Measurements from ENCODE around the gene GPR17. TPM values are rescaled to one million over a fixed set of nuclear protein-coding genes. Genes with fewer than 3 reads are reported as not detected.

Gene GPR17
- total and polyA plus RNA-seq, 2 donors (not counting 1 experiment from before 2014, with no cell fraction given), result 0.06 TPM; not detected in 1

DNA sequence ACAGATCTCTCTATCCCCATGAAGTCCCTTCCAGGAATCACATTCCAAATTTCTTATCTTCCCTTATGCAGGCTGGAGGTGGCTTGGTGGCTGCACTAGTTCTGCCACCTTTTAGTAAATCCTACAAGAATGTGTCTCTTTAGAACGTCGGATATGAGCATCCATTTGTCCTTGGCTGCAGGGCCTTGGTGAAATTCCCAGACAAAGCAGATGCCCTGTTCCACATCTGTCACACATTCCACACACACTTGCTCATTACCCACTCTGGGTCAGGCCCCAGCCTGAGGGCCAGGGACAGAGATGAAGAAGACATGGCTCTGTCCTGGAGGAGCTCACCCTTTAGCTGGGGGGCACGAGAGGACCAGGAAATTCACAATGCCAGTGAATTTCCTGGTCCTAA, 31.2 kb upstream of the GPR17 start:
- no peak for DNase-seq
- H3K9me3 Mint-ChIP-seq (ENCODE audit: insufficient read depth), result peaks cover 9% of the 10 kb centered on the region
- Histone ChIP-seq H3K9me3 (ENCODE audit: control extremely low read depth in 1 of 3, control insufficient read depth in 2 of 3, insufficient read depth in 1 of 3, low read length in 2 of 3) (peaks cover 0 to 28% (median 9%) of the 10 kb centered on the region in 3 donors), H3K36me3 (replicated peaks in 1 of 2; ENCODE audit: control extremely low read depth in 1 of 2, control insufficient read depth in 1 of 2, extremely low read depth in 1 of 2, insufficient read depth in 2 of 2, low read length in 1 of 2) (no peaks in the 10 kb centered on the region), H3K4me3 (ENCODE audit: control extremely low read depth in 1 of 5, extremely low read depth in 1 of 5, insufficient read depth in 1 of 5, low read depth in 2 of 5, low read length in 4 of 5) (no peak overlapping the region), H3K79me2 (ENCODE audit: control insufficient read depth, insufficient read depth, low read length) (no peaks in the 10 kb centered on the region), H3K27ac (ENCODE audit: low read length in 2 of 2) (no peak overlapping the region), H3K4me2 (replicated peaks; ENCODE audit: low read depth, low read length, poor library complexity, severe bottlenecking) (no peak overlapping the region), H3K27me3 (replicated peaks in 1 of 4; ENCODE audit: control extremely low read depth in 1 of 4, control insufficient read depth in 3 of 4, insufficient read depth in 4 of 4, low read length in 3 of 4) (peaks cover 0 to 3% (median 0%) of the 10 kb centered on the region in 4 experiments), H4K20me1 (ENCODE audit: control insufficient read depth, insufficient read depth, low read length, poor library complexity, severe bottlenecking) (no peaks in the 10 kb centered on the region), H2AFZ (ENCODE audit: insufficient read depth, low read depth, low read length, poor library complexity, severe bottlenecking) (no peak overlapping the region), H3K9ac (ENCODE audit: low read length) (no peak overlapping the region), H3K4me1 (ENCODE audit: control insufficient read depth in 2 of 2, insufficient read depth in 2 of 2, low read length in 2 of 2) (peaks cover 7 to 26% of the 10 kb centered on the region in 2 donors)
- ATAC-seq (ENCODE audit: low read depth), result no peak
- H3K4me3 Mint-ChIP-seq, result no peak overlapping the region
- no peaks in the 10 kb centered on the region for H3K27me3 Mint-ChIP-seq
- WGBS (ENCODE audit: insufficient coverage), result 96% methylated on average over 3 of the region's 3 CpGs
- POLR2A ChIA-PET, result no interaction called here
- CTCF ChIA-PET, result interaction anchor here (1.5 to 2.7 kb wide), 3 partner anchors 21 to 35 kb away, joined by 7 to 11 read pairs (median 7); no protein-coding TSS in a partner anchor
- H3K4me1 Mint-ChIP-seq, result peaks cover 43% of the 10 kb centered on the region
- no peak overlapping the region for H3K27ac Mint-ChIP-seq
- intact Hi-C loops (cut with micrococcal nuclease), result no loop called here
- TF ChIP-seq, protein P1, sequence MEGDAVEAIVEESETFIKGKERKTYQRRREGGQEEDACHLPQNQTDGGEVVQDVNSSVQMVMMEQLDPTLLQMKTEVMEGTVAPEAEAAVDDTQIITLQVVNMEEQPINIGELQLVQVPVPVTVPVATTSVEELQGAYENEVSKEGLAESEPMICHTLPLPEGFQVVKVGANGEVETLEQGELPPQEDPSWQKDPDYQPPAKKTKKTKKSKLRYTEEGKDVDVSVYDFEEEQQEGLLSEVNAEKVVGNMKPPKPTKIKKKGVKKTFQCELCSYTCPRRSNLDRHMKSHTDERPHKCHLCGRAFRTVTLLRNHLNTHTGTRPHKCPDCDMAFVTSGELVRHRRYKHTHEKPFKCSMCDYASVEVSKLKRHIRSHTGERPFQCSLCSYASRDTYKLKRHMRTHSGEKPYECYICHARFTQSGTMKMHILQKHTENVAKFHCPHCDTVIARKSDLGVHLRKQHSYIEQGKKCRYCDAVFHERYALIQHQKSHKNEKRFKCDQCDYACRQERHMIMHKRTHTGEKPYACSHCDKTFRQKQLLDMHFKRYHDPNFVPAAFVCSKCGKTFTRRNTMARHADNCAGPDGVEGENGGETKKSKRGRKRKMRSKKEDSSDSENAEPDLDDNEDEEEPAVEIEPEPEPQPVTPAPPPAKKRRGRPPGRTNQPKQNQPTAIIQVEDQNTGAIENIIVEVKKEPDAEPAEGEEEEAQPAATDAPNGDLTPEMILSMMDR (IDR thresholded peaks at IDR 0.05), result no peak
- no peak for TF ChIP-seq EZH2 (IDR thresholded peaks at IDR 0.05; ENCODE audit: borderline replicate concordance, insufficient read depth, low read depth, low read length, poor library complexity, severe bottlenecking)

DNA sequence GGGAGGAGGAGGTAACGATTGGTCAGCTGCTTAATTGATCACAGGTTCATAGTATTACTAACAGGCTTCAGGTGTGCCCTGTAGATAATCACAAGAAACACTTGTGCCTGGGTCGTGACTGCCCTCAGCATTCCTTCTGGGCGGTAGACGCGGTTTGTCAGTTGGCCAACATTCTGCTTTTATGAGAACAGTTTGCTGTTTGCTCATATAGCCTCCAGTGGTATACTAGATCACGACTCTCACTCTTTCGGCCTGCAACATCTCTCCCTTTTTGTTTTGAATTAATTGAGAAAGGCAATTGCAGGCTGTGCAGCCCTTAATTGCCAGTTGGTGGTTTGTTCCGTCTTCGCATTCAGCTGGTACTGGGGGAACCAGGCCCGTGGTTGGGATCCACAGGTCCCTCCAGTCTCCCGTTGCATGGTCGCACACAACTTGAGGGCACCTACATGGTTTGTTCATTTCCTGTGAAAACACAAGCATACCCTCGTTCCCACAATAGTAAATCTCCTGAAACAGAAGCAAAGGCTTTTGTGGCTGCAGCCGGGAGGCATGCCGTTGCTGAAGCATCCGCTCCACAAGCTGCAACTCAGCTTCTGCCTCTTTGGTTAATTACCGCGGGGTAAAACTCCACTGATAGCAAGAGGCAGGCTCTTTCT, 30.3 kb upstream of the GPR17 start:
- CTCF ChIA-PET, result interaction anchor here (0.8 to 2.7 kb wide), 4 partner anchors 16 to 34 kb away, joined by 3 to 7 read pairs (median 4); no protein-coding TSS in a partner anchor
- Histone ChIP-seq H3K79me2 (ENCODE audit: control insufficient read depth, insufficient read depth, low read length) (no peaks in the 10 kb centered on the region), H3K27me3 (replicated peaks in 1 of 4; ENCODE audit: control extremely low read depth in 1 of 4, control insufficient read depth in 3 of 4, insufficient read depth in 4 of 4, low read length in 3 of 4) (peaks cover 0 to 3% (median 0%) of the 10 kb centered on the region in 4 experiments), H4K20me1 (ENCODE audit: control insufficient read depth, insufficient read depth, low read length, poor library complexity, severe bottlenecking) (no peaks in the 10 kb centered on the region), H3K9ac (ENCODE audit: low read length) (no peak overlapping the region), H3K27ac (ENCODE audit: low read length in 2 of 2) (no peak overlapping the region), H3K4me1 (ENCODE audit: control insufficient read depth in 2 of 2, insufficient read depth in 2 of 2, low read length in 2 of 2) (peaks cover 14 to 35% of the 10 kb centered on the region in 2 donors), H3K9me3 (ENCODE audit: control extremely low read depth in 1 of 3, control insufficient read depth in 2 of 3, insufficient read depth in 1 of 3, low read length in 2 of 3) (peaks cover 0 to 26% (median 9%) of the 10 kb centered on the region in 3 donors), H3K36me3 (replicated peaks in 1 of 2; ENCODE audit: control extremely low read depth in 1 of 2, control insufficient read depth in 1 of 2, extremely low read depth in 1 of 2, insufficient read depth in 2 of 2, low read length in 1 of 2) (no peaks in the 10 kb centered on the region), H3K4me2 (replicated peaks; ENCODE audit: low read depth, low read length, poor library complexity, severe bottlenecking) (peak overlapping the region; percentile 15), H3K4me3 (ENCODE audit: control extremely low read depth in 1 of 5, extremely low read depth in 1 of 5, insufficient read depth in 1 of 5, low read depth in 2 of 5, low read length in 4 of 5) (no peak overlapping the region), H2AFZ (ENCODE audit: insufficient read depth, low read depth, low read length, poor library complexity, severe bottlenecking) (peak overlapping the region; percentile 46)
- ATAC-seq (ENCODE audit: low read depth) (no peak), DNase-seq (no peak)
- no peaks in the 10 kb centered on the region for H3K27me3 Mint-ChIP-seq
- intact Hi-C loops (cut with micrococcal nuclease), result no loop called here
- peak overlapping the region; percentile 1 for H3K4me3 Mint-ChIP-seq
- TF ChIP-seq, protein P1 (IDR thresholded peaks at IDR 0.05), result no peak
- TF ChIP-seq EZH2 (IDR thresholded peaks at IDR 0.05; ENCODE audit: borderline replicate concordance, insufficient read depth, low read depth, low read length, poor library complexity, severe bottlenecking), result no peak
- H3K9me3 Mint-ChIP-seq (ENCODE audit: insufficient read depth), result peaks cover 9% of the 10 kb centered on the region
- peaks cover 48% of the 10 kb centered on the region for H3K4me1 Mint-ChIP-seq
- no peak overlapping the region for H3K27ac Mint-ChIP-seq
- POLR2A ChIA-PET, result interaction anchor here (1.1 to 1.4 kb wide), 2 partner anchors 21 to 24 kb away, joined by 3 to 4 read pairs; no protein-coding TSS in a partner anchor
- 32% methylated on average over 17 of the region's 18 CpGs for WGBS (ENCODE audit: insufficient coverage)

Measured in B cell (primary cell).